Hematopoietic multipotent progenitor cell (in vitro differentiated cells): ENCODE data around the gene PDE6C. TPM values are rescaled to one million over a fixed set of nuclear protein-coding genes. Genes with fewer than 3 reads are reported as not detected.

Source experiments
- DNase-seq, 3 donors: peaks; one replicate each; pipeline ENCODE4 v3.0.0-alpha.2; 2011 to 2015; ENCODE audit warnings: low read depth in 2 of 3, low spot score in 2 of 3
- total RNA-seq: library from RNA; depleted of rRNA; stranded (reverse); fragments of >200 nt; gene quantifications from one replicate; pipeline ENCODE4 v1.2.3, GENCODE V29; 2012

Gene PDE6C
- not detected for total RNA-seq

DNA sequence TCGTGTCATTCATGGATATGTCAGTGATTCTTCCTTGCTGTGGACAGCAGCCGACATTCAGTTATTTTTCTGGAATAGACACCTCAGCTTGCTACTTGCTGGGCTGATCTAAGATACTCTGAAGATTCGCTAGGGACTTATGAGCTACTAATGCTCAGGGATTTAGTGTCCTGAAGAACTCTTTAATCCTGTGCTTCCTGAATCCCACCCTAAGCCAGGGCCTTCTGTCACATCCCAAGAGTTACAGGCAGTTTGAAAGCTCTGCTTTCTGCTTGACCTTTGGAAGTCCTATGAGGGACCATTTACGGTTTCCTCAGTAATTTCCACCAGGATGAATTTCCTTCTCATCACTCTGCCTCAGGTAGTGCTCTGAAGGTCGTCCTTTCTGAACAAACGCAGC lies at the start of gene PDE6C:
PDE6C (plus strand) TSS at position 227 of the 400 bp plus-strand sequence. CDS start 189 bp downstream, outside the sequence.
- DNase-seq = no peak

DNA sequence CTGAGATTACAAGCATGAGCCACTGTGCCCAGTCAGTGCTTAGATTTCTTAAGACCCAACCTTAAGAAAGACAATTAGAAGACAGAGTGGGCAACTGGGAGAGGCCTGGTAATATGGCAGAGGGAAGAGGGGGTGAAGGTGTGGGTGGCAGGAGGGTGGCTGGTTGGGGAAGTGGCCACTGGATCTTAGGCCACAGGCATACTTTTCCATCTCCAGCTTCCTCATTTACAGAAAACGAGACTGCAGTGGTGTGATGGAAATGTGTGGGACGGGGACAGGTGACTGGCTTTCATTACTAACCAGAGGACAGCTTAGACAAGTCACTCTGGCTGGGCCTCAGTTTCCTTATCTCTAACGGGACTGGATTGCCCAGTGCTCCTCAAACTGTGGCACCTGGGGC lies 46.9 kb upstream of the PDE6C start:
- no peak for DNase-seq

DNA sequence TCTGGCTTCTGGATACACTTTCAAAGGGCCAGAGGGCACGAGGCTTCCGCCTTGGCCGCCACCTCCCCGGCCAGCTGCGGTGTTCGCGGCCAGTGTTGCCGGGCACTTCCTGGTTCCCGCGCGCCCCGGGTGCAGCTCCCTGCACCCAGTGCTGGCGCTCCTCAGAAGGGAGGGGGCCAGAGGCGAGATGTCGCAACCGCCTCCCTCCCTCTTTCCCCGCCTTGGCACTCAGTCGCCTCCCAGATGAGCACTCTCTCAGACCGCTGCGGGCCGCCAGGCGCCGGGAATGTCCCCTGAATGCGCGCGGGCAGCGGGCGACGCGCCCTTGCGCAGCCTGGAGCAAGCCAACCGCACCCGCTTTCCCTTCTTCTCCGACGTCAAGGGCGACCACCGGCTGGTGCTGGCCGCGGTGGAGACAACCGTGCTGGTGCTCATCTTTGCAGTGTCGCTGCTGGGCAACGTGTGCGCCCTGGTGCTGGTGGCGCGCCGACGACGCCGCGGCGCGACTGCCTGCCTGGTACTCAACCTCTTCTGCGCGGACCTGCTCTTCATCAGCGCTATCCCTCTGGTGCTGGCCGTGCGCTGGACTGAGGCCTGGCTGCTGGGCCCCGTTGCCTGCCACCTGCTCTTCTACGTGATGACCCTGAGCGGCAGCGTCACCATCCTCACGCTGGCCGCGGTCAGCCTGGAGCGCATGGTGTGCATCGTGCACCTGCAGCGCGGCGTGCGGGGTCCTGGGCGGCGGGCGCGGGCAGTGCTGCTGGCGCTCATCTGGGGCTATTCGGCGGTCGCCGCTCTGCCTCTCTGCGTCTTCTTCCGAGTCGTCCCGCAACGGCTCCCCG lies 45.7 kb upstream of the PDE6C start, which contains the start of gene FFAR4:
FFAR4 (plus strand) TSS at position 231 of the 842 bp plus-strand sequence; CDS start at position 287, 56 bp downstream.
- DNase-seq = no peak

DNA sequence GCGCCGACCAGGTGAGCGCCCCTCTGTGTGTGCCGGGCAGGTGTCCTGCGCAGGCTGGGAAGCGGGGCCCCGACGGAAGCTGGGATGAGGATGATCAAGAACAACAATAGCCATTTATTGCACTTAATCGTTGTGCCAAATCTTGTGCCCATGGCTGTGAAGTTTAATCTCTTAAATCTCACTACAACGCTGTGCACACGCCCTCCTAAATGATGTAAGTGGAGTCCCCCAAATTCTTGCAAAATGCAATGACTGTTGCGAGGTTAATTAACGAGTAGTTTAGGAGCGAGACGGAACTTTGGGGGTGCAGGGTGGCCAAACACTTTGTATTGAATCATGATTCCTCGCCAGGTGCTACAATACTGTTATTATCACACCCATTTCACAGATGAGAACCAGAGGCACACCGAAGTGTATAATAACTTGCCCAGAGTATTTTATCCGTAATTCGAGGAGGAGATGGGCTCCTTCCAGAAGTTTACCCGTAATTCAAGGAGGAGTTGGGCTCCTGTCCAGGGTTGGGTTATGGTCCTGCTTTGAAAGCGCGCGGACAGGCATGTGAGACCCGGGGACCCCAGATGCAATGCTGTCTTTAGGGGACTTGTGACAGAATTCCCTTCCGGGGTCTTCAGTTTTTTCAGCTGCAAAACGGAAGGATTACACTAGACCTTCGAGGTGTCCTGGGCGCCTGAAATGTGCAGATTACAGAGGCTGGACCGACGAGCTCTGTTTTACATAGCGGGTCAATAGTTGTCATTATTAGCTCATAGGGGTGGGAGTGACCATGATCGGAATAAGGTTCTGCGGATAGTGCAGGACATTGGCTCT lies 44.8 kb upstream of the PDE6C start:
- DNase-seq = no peak

DNA sequence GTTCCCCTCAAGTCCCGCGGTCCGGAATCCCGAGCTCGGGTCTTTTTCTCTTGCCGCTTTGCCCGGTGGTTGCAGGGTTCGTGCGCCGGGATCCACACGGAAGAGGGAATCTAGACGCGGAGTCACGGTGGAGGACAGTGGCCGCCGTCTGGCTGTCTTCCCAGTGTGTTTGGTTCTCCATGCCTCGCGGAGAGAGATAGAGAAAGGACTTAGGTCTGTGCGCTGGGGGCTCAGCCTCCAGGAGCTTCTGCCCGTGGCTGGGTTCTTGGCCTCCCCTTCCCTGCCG lies 44.3 kb upstream of the PDE6C start:
- no peak for DNase-seq

DNA sequence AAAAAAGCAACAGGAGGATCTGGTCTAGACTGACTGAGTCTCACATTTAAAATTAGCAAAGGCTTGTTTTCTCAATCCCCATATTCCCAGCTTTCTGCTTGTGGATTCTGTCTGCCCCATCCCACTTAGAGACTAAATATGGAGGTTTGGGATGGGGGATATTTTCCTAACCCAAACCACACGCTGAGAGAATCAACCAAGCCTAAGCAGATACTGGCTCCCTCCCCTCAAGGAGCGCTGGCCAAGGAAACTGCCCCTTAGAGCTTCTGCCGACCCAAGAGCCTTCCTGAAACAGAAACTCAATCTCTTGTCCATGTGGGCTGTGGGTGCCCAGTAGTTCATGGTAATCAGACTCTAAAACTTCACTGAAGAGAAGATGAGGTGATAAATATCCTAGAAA lies 42.0 kb upstream of the PDE6C start:
- no peak for DNase-seq

DNA sequence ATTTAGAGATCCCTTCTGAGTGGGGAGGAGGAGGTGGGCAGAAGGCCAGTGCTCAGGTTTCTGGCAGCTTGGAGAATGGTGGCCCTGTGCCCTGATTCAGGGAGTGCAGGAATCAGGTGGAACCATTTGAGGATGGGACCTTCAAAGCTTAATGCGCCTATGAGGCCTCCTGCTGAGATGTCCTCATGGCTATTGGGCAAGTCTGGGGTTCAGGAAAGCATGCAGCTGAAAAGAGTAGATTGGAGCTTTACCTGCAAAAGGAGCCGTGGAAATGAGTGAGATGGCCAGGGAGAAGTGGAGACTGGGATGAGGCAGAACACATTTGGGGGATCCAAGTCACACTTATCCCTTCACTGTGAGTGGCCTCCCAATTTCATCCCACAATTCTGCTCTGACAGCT lies 39.7 kb upstream of the PDE6C start:
- no peak for DNase-seq

DNA sequence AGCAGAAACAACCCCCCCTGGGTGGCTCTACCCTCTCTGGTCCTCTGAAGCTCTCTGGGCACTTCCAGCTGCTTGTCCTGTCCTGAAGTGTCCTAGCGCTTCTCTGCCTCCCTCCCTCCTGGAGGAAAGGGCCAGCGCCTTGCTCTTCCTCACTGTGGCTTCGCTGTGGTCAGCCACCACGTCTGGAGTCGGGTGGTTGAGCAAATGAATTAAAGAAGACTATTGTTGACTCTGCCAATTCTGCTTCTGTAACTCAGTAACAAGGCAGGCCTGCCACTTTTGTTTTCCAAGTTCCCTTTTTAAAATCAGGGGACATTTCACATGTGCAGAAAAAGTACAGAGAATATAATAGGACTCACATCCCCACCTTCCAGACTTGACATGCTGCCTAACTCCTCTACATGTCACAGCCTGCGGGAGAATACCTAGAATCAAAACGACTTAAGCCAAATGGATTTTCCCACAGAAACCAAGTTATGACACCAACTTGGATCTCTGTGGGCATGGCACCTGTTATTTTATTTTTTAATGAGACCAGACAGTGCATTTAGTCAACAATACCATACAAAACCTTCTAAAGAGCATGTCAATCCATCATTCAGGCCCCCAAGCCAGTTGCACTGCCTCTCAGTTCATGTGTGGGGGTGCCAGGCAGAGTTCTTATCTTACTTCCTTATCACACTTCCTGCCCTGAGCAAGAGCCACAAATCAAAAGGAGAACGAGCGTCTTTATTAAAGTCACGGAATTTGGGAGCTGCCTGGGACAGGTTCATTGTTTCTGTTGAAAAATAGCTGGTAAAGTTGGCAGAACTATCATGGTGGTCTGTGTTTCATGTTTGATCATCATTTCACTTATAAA lies 39.1 kb upstream of the PDE6C start:
- peak in 2 of 3 donors; percentile 37 to 62 for DNase-seq

DNA sequence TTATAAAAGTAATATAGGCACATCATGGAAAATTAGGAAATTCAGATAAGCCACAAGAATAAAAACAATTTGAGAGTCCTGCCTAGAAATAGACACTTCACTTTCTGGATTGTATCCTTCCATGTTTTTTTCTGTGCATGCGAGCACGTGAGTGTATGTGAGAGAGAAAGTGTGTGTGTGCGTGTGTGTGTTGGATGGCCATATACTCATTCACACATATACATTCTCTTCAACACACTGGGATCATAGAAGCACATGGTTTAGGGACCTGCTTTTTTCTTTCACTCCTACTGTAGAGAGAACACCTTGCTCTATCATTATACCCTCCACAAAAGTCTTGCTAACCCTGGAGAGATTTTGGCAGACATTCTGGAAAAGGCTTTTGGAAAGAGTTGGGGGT lies 38.4 kb upstream of the PDE6C start:
- no peak for DNase-seq

DNA sequence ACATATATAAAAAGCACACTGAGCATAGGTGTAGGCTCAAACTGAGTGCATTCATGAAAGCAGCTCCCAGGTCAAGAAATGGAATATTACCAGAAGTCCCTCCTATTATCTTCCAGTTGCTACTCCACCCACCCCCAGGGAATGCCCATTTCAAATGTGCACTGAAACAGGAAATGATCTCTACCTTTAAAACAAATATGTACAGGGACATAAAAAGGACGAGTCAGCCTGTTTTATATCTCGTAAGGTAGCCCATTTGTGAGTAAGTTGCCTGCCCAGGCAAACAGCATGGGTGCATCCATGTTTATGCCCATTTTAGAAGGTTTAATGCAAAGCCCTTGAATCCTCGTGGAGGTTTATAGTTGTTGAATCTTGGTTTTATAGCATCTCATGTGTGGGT lies 35.4 kb upstream of the PDE6C start:
- DNase-seq = no peak

DNA sequence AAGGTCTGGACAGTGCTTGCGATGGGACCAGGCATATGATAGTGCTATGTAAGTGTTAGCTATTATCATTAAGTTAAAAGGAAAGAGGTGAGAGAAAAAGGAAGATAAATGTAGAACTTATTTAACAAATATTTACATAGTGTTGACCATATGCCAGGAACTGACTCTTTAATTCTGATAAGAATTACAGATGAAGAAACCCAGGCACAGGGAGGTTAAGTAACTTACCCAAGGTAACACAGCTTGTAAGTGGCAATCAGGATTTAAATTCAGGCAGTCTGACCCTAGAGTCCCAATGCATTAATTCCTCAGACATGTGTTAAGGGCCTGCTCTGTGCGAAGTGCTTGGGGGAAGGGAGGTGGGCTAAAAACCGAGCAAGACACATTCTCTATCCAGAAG lies 34.8 kb upstream of the PDE6C start:
- no peak for DNase-seq

DNA sequence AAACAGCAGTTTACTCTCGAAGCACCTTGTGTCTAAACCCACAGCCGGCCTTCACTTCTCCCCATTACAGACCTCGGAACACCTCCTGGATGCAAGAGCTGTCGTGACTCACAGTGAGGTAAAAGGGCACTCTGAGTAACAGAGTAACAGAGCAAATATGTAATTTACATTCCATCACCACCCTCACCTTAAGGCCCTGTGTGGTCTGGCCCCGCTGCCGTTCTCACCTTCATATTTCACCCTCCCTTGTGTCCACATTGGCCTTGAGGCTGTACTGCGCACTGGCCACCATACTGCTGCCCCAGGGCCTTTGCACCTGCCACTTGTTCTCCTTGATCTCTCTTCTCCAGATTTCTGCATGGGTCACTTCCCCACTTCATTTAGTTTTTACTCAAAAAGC lies 33.2 kb upstream of the PDE6C start:
- no peak for DNase-seq

DNA sequence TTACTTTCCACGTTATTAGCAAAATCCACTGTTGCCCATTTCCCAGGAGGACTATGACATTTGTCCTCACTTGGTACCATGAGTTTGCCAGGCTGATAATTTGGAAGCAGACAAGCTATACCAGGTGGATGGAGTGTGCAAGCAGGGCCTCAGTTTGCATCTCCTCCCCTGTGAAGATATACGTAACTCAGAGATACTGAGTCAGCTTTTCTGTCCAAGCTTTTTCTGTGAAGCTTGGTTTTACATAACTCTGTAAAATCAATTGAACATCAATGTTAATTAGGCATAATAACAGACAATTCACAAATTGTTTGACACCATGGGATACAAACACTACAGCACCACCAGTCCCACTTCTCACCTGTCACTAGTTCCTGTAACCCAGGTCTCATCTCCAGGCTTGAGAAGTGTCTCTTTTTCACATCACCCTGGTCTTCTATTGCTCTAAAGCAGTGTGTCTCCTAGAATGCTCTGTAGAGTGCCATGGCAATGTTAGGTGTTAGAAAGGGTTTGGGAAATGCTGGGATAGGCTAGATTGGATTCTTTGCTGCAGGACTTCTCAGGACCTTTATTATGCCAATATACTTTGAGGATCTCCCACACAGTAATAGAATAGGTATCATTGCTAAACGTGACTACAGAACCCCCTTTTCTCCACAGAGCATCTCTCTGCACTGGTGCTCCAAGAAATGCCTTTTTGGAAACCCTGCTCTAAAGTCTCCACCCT lies 32.2 kb upstream of the PDE6C start:
- no peak for DNase-seq

DNA sequence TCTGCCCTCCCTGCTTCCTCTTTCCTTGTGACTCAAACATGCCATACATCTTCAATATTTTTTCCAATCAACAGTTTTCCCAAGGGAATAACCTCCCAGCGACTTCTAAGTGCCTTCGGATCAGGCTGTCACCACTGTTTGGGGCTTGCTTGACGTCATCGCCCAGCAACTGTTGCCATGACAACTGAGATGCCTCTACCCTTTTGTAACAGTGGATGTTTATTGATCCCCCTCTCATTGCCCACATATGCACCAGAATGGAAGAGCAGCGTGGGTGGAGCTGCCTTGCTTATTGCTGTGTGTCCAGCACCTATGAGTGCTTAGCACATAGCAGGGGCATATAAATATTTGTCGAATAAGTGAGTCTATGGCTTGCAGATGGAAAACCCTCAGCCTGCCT lies 31.5 kb upstream of the PDE6C start:
- DNase-seq = no peak

DNA sequence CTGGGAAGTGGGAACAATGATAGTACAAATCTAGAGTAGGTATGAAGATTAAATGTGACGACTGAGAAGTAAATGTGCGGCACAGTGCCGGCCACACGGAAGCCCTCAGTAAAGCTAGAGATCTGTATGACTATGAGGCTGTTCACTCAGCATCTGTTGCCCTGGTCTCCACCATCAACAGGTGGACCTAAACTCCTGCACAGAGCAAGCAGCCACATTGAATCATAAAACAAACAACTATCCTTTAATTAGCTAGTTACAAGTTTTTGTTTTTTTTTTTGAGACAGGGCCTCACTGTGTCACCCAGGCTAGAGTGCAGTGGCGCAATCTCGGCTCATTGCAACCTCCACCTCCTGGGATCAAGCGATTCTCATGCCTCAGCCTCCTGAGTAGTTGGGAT lies 27.9 kb upstream of the PDE6C start:
- no peak for DNase-seq

DNA sequence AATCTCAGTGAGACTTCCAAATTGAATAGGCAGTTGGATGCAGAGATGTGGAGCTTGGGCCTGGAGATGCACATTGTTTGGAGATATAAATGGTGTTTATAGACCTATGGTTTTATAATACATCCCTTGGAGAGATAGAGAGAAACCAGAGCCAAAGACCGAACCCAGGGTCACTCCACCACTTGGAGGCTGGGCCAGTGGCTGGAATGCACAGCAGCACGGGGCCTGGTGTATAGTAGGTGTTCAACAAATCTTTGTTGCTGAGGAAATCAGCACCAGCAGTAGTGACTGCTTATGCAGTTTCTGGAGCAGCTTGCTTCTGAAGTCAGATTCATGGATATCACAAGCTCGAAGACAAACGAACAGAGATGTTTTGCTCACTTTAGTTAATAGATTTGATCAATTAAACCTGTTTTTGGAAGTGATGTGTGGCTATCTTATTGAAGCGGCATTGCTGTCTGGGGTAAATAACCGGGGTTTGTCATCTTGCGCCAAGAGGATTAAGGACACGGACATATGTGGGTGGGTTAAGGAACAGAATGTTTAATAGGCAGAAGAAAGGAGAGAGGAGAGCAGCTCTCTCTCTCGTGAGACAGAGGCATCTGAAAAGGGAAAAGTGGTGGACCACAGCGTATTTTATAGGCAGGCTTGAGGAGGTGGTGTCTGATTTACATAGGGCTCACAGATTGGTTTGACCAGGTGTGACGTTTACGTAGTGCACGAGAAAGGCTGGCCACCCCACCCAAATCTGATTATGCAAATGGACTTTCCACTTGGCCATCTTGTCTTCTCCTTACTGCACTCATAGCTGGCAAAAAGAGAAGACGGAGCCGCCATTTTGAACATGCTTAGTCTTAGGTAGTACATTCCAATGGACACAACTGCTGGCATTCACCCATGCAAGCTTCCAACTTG lies 22.4 kb upstream of the PDE6C start:
- no peak for DNase-seq

DNA sequence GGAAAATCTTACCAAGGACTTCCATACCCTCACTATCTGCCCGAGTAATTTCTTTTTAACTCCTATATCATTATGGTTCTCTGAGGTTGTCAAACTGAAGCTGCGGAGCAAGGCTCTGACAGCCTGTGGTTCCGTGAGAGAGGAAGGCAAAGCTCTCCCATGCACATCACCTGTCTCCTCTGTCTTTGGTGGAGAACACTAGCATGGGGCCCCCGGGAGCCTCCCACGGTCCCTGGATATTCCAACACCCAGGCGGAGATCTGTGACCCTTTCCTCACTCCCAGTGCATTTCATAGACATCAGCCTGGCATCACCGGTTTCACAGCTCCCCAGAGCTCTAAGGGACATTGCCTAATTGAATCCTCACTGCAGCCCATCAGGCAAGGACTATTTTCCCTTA lies 21.7 kb upstream of the PDE6C start:
- DNase-seq = no peak

DNA sequence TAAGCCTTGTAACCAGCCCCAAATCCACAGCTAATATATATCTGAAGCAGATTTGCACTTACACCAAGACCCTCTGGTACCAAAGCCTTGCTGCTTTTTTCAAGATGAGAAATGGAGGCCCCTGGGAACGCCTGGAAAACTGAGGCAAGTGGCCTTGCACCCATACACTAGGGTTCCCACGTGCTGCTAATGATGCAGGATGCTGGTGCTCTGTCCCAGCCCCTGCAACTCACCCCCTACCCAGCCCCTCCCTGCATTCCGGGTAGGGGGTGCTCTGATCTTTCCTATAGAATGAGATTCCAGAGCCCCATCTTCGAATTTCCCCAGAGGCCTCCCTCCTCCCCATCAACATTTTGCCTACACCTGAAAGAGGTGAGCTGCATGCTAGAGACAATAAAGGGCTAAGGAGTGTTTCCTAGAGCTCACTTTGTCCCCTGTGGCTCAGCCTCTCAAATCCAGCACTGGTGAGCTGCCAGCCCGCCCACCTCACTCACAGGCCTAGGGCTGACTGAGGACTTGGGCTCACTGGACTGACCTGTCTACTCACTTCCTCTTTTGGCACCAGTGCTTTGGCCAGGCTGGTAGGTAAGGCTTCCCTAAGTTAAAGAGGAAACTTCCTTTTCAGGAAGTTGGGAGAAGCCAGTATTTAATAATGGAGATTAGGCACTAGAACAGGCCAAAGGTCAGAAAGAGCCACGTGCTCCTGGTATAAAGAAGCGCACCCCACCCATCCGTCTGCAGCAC lies 21.1 kb upstream of the PDE6C start:
- no peak for DNase-seq

DNA sequence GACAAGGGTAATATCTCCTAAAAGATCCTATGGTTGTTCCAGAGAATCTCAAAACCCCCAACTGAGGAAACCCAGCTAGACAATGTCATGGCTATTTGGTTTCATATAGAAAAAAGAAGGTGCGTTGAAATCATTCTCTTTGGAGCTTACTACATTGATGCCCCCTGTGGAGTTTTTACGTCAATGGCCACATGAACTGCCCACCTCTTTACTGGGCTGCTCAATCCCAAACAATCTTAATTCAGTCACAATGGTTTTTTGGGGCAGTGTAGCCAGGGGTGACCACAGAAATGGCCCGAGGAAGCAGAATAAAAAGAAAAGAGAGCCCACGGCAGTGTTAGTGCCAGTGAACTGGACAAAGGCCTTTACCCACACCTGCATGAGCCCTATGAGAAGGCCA lies 19.1 kb upstream of the PDE6C start:
- no peak for DNase-seq
